SK-N-SH (cell line): ENCODE data around the gene CPOX.

Source experiments
- POLR2AphosphoS5 ChIP-seq: IDR thresholded peaks from 2 replicates; pipeline ENCODE4 v1.6.1; 2012; ENCODE audit warnings: low read depth, low read length
- TEAD4 ChIP-seq: IDR thresholded peaks from 2 replicates; pipeline ENCODE4 v1.4.0; 2012; ENCODE audit warnings: mild to moderate bottlenecking, borderline replicate concordance; ENCODE audit not compliant: insufficient read depth
- TF ChIP-seq, protein P1 (sequence below): fragments of 200-600 bp; sonication (generic); IDR thresholded peaks from 2 replicates; pipeline ENCODE4 v1.6.1; 2017; ENCODE audit warnings: antibody characterized with exemption, mild to moderate bottlenecking, moderate library complexity
- TF ChIP-seq, protein P2 (sequence below): fragments of 150-350 bp; IDR thresholded peaks from 2 replicates; pipeline ENCODE4 v1.6.1; 2016; ENCODE audit warnings: mild to moderate bottlenecking, low read depth, low read length

- TF ChIP-seq, protein P1, sequence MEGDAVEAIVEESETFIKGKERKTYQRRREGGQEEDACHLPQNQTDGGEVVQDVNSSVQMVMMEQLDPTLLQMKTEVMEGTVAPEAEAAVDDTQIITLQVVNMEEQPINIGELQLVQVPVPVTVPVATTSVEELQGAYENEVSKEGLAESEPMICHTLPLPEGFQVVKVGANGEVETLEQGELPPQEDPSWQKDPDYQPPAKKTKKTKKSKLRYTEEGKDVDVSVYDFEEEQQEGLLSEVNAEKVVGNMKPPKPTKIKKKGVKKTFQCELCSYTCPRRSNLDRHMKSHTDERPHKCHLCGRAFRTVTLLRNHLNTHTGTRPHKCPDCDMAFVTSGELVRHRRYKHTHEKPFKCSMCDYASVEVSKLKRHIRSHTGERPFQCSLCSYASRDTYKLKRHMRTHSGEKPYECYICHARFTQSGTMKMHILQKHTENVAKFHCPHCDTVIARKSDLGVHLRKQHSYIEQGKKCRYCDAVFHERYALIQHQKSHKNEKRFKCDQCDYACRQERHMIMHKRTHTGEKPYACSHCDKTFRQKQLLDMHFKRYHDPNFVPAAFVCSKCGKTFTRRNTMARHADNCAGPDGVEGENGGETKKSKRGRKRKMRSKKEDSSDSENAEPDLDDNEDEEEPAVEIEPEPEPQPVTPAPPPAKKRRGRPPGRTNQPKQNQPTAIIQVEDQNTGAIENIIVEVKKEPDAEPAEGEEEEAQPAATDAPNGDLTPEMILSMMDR = no peak
- TF ChIP-seq, protein P2, sequence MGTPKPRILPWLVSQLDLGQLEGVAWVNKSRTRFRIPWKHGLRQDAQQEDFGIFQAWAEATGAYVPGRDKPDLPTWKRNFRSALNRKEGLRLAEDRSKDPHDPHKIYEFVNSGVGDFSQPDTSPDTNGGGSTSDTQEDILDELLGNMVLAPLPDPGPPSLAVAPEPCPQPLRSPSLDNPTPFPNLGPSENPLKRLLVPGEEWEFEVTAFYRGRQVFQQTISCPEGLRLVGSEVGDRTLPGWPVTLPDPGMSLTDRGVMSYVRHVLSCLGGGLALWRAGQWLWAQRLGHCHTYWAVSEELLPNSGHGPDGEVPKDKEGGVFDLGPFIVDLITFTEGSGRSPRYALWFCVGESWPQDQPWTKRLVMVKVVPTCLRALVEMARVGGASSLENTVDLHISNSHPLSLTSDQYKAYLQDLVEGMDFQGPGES = no peak
- TF ChIP-seq TEAD4 (no peak), POLR2AphosphoS5 (no peak)
Observed at GRCh38 chr3:98592345-98592935, 971 bp downstream of the CPOX start.
